HepG2 (cell line): ENCODE results near the gene MILR1. TPM values are rescaled to one million over a fixed set of nuclear protein-coding genes. Genes with fewer than 3 reads are reported as not detected.

Experiments used
- CBX5 ChIP-seq: sonication (generic); formaldehyde crosslinking; IDR thresholded peaks from 2 replicates; pipeline ENCODE4 v1.4.0; 2020; ENCODE audit warnings: missing genetic modification reagents, borderline replicate concordance
- CHD2 ChIP-seq: IDR thresholded peaks from 2 replicates; pipeline ENCODE4 v1.6.1; 2011; ENCODE audit warnings: low read depth, low read length, improper control_type of control experiment
- FOXA3 ChIP-seq: IDR thresholded peaks from 2 replicates; pipeline ENCODE4 v1.6.1; 2016; ENCODE audit warnings: missing genetic modification reagents, missing compliant biosample characterization
- GTF3A ChIP-seq: sonication (generic); formaldehyde crosslinking; conservative IDR thresholded peaks from 2 replicates; pipeline ENCODE4 v1.4.0; 2020; ENCODE audit warnings: mild to moderate bottlenecking, missing genetic modification reagents
- MED8 ChIP-seq: sonication (generic); formaldehyde crosslinking; IDR thresholded peaks from 2 replicates; pipeline ENCODE4 v1.8.1; 2023; ENCODE audit warnings: mild to moderate bottlenecking, missing genetic modification reagents; ENCODE audit not compliant: insufficient replicate concordance
- PPARG ChIP-seq: conservative IDR thresholded peaks from 2 replicates; pipeline ENCODE4 v1.6.1; 2016; ENCODE audit warnings: missing biosample characterization, missing genetic modification reagents
- RARG ChIP-seq: sonication (generic); formaldehyde crosslinking; IDR thresholded peaks from 2 replicates; pipeline ENCODE4 v1.4.0; 2020; ENCODE audit warnings: low read depth, mild to moderate bottlenecking, missing genetic modification reagents
- RFX1 ChIP-seq: fragments of 450-650 bp; IDR thresholded peaks from 2 replicates; pipeline ENCODE4 v1.6.1; 2017
- SP1 ChIP-seq, 2 experiments: fragments of 450-650 bp in 1 of 2; sonication (generic) in 1 of 2; formaldehyde crosslinking in 1 of 2; IDR thresholded peaks; 2 replicates each; pipeline versions ENCODE4 v1.4.0 to v1.6.1; 2016 to 2020; ENCODE audit warnings: missing genetic modification reagents in 1 of 2
- YY1 ChIP-seq: IDR thresholded peaks from 2 replicates; pipeline ENCODE4 v1.6.1; 2011; ENCODE audit warnings: low read length, low read depth, moderate library complexity, mild to moderate bottlenecking; ENCODE audit not compliant: insufficient read depth, insufficient replicate concordance
- ZBTB8A ChIP-seq: sonication (generic); formaldehyde crosslinking; IDR thresholded peaks from 2 replicates; pipeline ENCODE4 v1.4.0; 2020; ENCODE audit warnings: mild to moderate bottlenecking, low read depth, missing genetic modification reagents, borderline replicate concordance
- ZFY ChIP-seq: sonication (generic); formaldehyde crosslinking; IDR thresholded peaks from 2 replicates; pipeline ENCODE4 v1.4.0; 2020; ENCODE audit warnings: missing genetic modification reagents
- ZKSCAN5 ChIP-seq: sonication (generic); formaldehyde crosslinking; IDR thresholded peaks from 2 replicates; pipeline ENCODE4 v1.5.1; 2020; ENCODE audit warnings: mild to moderate bottlenecking, missing genetic modification reagents
- ZMYM4 ChIP-seq: sonication (generic); formaldehyde crosslinking; IDR thresholded peaks from 2 replicates; pipeline ENCODE4 v1.8.1; 2023; ENCODE audit warnings: mild to moderate bottlenecking, missing genetic modification reagents
- ZNF3 ChIP-seq: IDR thresholded peaks from 2 replicates; pipeline ENCODE4 v1.7.0; 2017; ENCODE audit warnings: inconsistent platforms
- ZNF7 ChIP-seq: IDR thresholded peaks from 2 replicates; pipeline ENCODE4 v1.6.1; 2016; ENCODE audit warnings: missing biosample characterization, missing genetic modification reagents
- ZSCAN20 ChIP-seq: sonication (generic); formaldehyde crosslinking; IDR thresholded peaks from 2 replicates; pipeline ENCODE4 v1.4.0; 2020; ENCODE audit warnings: missing genetic modification reagents, mild to moderate bottlenecking, borderline replicate concordance
- ZSCAN30 ChIP-seq: sonication (generic); formaldehyde crosslinking; IDR thresholded peaks from 2 replicates; pipeline ENCODE4 v1.5.0; 2020; ENCODE audit warnings: mild to moderate bottlenecking, missing genetic modification reagents
- polyA plus RNA-seq, 8 experiments: library from polyadenylated mRNA; depleted of rRNA in 3 of 8; stranded (reverse) in 7 of 8; unstranded in 1 of 8; fragments of >200 nt; fragmentation: Illumina TruSeq in 4 of 8; extraction: Trizol in 4 of 8; gene quantifications; 2 replicates each; pipeline versions ENCODE4 v1.2.1 to v1.2.3, GENCODE V29; 2011 to 2016; ENCODE audit warnings: low read depth in 4 of 8, missing spikeins in 1 of 8, mixed read lengths in 1 of 8; ENCODE audit not compliant: insufficient read depth in 1 of 8
- total RNA-seq, 5 experiments: library from RNA; depleted of rRNA; stranded (reverse); fragments of >200 nt; fragmentation: Illumina TruSeq; extraction: Trizol; gene quantifications; 2 replicates each; pipeline ENCODE4 v1.2.3, GENCODE V29; 2016; ENCODE audit warnings: low read depth in 1 of 5
- TF ChIP-seq, protein P1 (sequence below): sonication (generic); formaldehyde crosslinking; IDR thresholded peaks from 2 replicates; pipeline ENCODE4 v1.4.0; 2020; ENCODE audit warnings: mild to moderate bottlenecking, low read depth, missing genetic modification reagents
- TF ChIP-seq, protein P2 (sequence below): sonication (generic); formaldehyde crosslinking; IDR thresholded peaks from 2 replicates; pipeline ENCODE4 v1.8.0; 2022; ENCODE audit warnings: mild to moderate bottlenecking, missing genetic modification reagents; ENCODE audit not compliant: insufficient replicate concordance

The MILR1 gene
- total and polyA plus RNA-seq, 2 of the 13 experiments (the other 11 are each of a cell fraction or from before 2014, with no cell fraction given): 0.27 to 1.7 TPM

DNA sequence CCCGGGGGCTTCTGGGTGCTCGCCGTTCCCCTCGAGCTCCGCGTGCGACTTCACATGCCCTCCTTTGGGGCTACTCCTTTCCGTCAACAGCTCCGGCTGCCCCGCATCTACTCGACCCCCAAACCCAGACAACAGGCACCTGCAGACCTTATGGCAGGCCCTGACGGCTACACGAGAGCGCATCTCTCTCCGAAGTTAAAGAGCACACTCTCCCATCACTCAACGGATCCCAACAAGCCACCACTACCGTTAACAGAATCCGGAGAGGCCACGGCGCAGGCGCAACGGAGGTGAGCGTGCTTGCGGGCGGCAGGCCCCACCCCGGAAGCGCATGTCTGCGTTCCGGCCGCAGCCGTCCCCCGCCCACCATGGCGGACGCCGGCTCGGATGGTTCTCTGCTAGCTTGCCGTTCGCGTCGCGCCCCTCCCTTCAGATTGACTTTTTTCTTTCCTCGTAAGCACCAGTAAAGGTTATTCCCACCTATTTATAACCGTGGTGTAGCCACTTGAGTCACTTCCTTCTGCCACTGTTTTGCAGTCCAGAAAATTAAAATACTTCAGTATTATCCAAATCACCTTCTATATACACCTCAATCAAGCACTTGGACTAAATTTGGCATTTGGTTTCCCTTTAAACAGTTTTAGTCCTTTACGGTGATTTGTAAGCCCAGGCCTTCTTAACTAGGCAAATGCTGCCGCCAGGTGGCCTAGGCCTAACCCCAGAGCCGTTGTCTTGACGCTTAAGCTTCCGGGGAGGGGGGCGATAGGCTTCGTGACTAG is 48.1 kb downstream of the MILR1 start, which contains the start of gene POLG2 (continued):
- TF ChIP-seq SP1 (IDR thresholded peaks at IDR 0.05) (no peak), SP1 (CRISPR knock-in tag; IDR thresholded peaks at IDR 0.05) (peak; percentile 90), PPARG (CRISPR knock-in tag) (peak; percentile 75), CBX5 (CRISPR knock-in tag) (peak; percentile 55; the same call in 1 of the 2 replicates), GTF3A (CRISPR knock-in tag) (peak; percentile 70; the same call in 1 of the 2 replicates), ZSCAN20 (no peak), YY1 (peak; percentile 96), ZBTB8A (CRISPR knock-in tag) (no peak; the same call in 1 of the 2 replicates), ZNF3 (CRISPR knock-in tag) (no peak), CHD2 (peak; percentile 79), ZSCAN30 (no peak), FOXA3 (CRISPR knock-in tag) (peak; percentile 35; the same call in 1 of the 2 replicates), MED8 (CRISPR knock-in tag) (peak; percentile 93), ZFY (CRISPR knock-in tag) (peak; percentile 71), RARG (CRISPR knock-in tag) (no peak), ZNF7 (CRISPR knock-in tag) (no peak), ZMYM4 (CRISPR knock-in tag) (peak; percentile 65), RFX1 (no peak), ZKSCAN5 (CRISPR knock-in tag) (no peak; the same call in 1 of the 2 replicates)
- TF ChIP-seq, protein P1, sequence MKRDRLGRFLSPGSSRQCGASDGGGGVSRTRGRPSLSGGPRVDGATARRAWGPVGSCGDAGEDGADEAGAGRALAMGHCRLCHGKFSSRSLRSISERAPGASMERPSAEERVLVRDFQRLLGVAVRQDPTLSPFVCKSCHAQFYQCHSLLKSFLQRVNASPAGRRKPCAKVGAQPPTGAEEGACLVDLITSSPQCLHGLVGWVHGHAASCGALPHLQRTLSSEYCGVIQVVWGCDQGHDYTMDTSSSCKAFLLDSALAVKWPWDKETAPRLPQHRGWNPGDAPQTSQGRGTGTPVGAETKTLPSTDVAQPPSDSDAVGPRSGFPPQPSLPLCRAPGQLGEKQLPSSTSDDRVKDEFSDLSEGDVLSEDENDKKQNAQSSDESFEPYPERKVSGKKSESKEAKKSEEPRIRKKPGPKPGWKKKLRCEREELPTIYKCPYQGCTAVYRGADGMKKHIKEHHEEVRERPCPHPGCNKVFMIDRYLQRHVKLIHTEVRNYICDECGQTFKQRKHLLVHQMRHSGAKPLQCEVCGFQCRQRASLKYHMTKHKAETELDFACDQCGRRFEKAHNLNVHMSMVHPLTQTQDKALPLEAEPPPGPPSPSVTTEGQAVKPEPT (CRISPR knock-in tag): no peak
- TF ChIP-seq, protein P2, sequence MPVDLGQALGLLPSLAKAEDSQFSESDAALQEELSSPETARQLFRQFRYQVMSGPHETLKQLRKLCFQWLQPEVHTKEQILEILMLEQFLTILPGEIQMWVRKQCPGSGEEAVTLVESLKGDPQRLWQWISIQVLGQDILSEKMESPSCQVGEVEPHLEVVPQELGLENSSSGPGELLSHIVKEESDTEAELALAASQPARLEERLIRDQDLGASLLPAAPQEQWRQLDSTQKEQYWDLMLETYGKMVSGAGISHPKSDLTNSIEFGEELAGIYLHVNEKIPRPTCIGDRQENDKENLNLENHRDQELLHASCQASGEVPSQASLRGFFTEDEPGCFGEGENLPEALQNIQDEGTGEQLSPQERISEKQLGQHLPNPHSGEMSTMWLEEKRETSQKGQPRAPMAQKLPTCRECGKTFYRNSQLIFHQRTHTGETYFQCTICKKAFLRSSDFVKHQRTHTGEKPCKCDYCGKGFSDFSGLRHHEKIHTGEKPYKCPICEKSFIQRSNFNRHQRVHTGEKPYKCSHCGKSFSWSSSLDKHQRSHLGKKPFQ: peak; percentile 96
